Fibroblast of lung (primary cell): Measurements from ENCODE around the gene TRAPPC14.

Experiments
- EZH2 ChIP-seq: IDR thresholded peaks from 2 replicates; pipeline ENCODE4 v1.5.1; 2012; ENCODE audit warnings: low read length, control low read depth, mild to moderate bottlenecking; ENCODE audit errors: missing control alignments
- TF ChIP-seq, protein P1 (sequence below), 2 donors: IDR thresholded peaks in 1 of 2; conservative IDR thresholded peaks in 1 of 2; 1 replicate in 1 of 2; 2 replicates in 1 of 2; pipeline ENCODE4 v1.5.1; 2011 to 2012; ENCODE audit warnings: low read length in 2 of 2, control low read depth in 1 of 2, inconsistent platforms in 1 of 2, low read depth in 1 of 2, mild to moderate bottlenecking in 1 of 2

DNA sequence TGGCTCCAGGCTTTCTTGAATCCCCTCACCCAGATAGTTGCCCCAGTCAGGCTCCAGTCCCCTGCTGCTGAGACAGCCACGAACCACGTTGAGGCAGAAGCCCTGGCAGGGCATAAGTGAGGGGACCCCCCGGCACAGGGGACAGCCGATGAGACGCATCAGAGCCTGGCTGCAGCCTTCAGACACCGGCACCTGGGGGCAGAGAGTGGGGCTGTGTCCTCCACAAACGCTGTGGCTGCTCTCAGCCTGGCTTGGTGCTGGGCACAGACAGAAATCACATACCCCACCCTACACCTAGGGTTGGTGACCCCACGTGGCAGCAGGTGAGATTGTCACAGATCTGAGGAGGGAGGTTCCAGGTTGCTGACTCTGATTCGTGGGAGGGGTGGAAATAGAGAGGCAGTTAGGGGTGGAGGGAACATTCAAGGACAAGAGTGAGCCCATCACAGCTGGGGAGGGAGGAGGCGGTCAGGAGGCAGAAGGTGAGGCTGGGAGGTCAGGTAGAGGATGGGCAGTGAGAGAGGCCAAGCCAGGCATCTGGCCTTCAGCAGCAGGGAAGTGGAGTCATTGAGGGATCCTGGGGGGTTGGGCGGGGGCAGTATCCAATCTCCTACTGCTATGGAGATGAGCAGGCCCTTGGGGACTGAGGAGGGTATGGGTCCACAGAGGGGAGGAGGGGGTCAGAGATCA, 15.4 kb upstream of the TRAPPC14 start:
- TF ChIP-seq EZH2, result no peak
- TF ChIP-seq, protein P1, sequence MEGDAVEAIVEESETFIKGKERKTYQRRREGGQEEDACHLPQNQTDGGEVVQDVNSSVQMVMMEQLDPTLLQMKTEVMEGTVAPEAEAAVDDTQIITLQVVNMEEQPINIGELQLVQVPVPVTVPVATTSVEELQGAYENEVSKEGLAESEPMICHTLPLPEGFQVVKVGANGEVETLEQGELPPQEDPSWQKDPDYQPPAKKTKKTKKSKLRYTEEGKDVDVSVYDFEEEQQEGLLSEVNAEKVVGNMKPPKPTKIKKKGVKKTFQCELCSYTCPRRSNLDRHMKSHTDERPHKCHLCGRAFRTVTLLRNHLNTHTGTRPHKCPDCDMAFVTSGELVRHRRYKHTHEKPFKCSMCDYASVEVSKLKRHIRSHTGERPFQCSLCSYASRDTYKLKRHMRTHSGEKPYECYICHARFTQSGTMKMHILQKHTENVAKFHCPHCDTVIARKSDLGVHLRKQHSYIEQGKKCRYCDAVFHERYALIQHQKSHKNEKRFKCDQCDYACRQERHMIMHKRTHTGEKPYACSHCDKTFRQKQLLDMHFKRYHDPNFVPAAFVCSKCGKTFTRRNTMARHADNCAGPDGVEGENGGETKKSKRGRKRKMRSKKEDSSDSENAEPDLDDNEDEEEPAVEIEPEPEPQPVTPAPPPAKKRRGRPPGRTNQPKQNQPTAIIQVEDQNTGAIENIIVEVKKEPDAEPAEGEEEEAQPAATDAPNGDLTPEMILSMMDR (conservative IDR thresholded peaks at IDR 0.05 in 1 of 2, IDR thresholded peaks at IDR 0.05 in 1 of 2; ENCODE audit: low read depth in 1 of 2, low read length in 2 of 2), result no peak
